Nephron progenitor cell (in vitro differentiated cells): ENCODE measurements around the gene ATP9B.

Experiments used
- DNase-seq: peaks from one replicate; pipeline ENCODE4 v3.0.0; 2021
- H3K27ac Mint-ChIP-seq: 2 replicates; pipeline ENCODE4 v1.8.0; 2021; ENCODE audit warnings: mild to moderate bottlenecking, moderate library complexity, mixed read lengths
- H3K27me3 Mint-ChIP-seq: 2 replicates; pipeline ENCODE4 v1.8.0; 2021; ENCODE audit warnings: mild to moderate bottlenecking, low read depth, mixed read lengths; ENCODE audit not compliant: poor library complexity
- H3K36me3 Mint-ChIP-seq: 2 replicates; pipeline ENCODE4 v1.8.0; 2021; ENCODE audit warnings: low read depth, mixed read lengths
- H3K4me1 Mint-ChIP-seq: 2 replicates; pipeline ENCODE4 v1.8.0; 2021; ENCODE audit warnings: mixed read lengths
- H3K4me3 Mint-ChIP-seq: 2 replicates; pipeline ENCODE4 v1.8.0; 2021; ENCODE audit warnings: mild to moderate bottlenecking, moderate library complexity, mixed read lengths
- H3K9me3 Mint-ChIP-seq: 2 replicates; pipeline ENCODE4 v1.8.0; 2021; ENCODE audit warnings: mild to moderate bottlenecking, moderate library complexity, mixed read lengths
- TF ChIP-seq, protein P1 (sequence below): fragments of 200-600 bp; sonication (generic); IDR thresholded peaks from 2 replicates; pipeline ENCODE4 v1.5.0; 2021; ENCODE audit warnings: antibody characterized with exemption

The ATP9B gene

DNA sequence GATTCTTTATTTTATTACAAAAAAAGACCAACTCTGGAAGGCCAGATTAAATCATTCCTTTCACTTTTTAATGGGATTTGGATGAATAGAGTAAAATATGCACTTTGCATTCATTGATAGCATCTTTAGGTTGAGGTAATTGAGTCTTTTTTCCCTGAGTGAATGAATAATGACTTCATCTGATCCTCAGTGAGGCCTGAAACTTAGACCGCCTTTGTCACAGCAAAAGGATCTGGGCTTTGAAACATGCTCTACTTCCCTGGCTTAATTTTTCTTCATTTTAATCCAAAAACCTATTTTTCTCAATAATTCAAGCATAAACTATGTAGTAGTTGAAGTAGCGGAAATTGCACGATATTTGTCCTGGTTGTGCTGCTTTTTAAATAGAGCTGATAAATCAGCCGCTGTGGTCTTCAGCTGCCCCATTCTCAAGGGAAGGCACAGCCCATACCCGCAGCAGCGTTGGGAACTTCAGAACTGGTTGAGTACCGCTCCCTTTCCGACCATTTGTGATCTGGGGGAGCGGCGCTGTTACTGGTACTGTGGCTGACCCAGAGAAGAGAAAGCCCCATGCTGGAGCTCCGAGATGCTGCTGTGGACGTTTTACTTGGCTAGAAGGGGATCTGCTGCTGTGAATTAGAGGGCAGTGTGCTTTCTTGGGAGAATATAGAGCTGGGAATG is 181.2 kb downstream of the ATP9B start:
- Mint-ChIP-seq H3K4me1 (peaks cover 56% of the 10 kb centered on the region), H3K4me3 (no peak overlapping the region), H3K9me3 (no peaks in the 10 kb centered on the region), H3K36me3 (peaks cover 4% of the 10 kb centered on the region), H3K27me3 (peaks cover 2% of the 10 kb centered on the region), H3K27ac (peak overlapping the region; percentile 9)
- DNase-seq = no peak
- TF ChIP-seq, protein P1, sequence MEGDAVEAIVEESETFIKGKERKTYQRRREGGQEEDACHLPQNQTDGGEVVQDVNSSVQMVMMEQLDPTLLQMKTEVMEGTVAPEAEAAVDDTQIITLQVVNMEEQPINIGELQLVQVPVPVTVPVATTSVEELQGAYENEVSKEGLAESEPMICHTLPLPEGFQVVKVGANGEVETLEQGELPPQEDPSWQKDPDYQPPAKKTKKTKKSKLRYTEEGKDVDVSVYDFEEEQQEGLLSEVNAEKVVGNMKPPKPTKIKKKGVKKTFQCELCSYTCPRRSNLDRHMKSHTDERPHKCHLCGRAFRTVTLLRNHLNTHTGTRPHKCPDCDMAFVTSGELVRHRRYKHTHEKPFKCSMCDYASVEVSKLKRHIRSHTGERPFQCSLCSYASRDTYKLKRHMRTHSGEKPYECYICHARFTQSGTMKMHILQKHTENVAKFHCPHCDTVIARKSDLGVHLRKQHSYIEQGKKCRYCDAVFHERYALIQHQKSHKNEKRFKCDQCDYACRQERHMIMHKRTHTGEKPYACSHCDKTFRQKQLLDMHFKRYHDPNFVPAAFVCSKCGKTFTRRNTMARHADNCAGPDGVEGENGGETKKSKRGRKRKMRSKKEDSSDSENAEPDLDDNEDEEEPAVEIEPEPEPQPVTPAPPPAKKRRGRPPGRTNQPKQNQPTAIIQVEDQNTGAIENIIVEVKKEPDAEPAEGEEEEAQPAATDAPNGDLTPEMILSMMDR = no peak

DNA sequence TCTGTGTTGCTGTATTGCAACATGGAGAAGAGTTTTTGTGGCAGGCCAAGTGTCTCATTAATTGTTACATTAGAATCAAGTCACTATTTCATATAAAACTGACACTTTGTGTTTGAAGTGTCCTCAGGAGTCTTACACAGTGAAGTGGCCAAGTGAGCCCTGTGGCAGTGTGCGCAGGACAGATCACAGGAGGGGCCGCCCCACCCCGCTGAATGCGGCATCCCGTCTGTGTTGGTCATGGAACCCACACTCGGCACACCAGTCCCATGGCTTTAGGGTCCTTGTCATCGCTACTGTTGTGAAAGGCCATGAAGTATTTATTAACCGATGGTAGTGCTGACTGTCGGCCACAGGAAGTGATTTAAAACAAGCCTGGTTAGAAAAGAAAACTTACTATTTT is 181.8 kb downstream of the ATP9B start:
- peak overlapping the region; percentile 9 for H3K27ac Mint-ChIP-seq
- TF ChIP-seq, protein P1 = no peak
- H3K27me3 Mint-ChIP-seq = peaks cover 2% of the 10 kb centered on the region
- H3K36me3 Mint-ChIP-seq = peaks cover 4% of the 10 kb centered on the region
- peaks cover 56% of the 10 kb centered on the region for H3K4me1 Mint-ChIP-seq
- H3K9me3 Mint-ChIP-seq = no peaks in the 10 kb centered on the region
- DNase-seq = no peak
- no peak overlapping the region for H3K4me3 Mint-ChIP-seq

- H3K9me3 Mint-ChIP-seq = no peaks in the 10 kb centered on the region
- DNase-seq = no peak
- H3K27ac Mint-ChIP-seq = no peak overlapping the region
- TF ChIP-seq, protein P1 = no peak
- peaks cover 2% of the 10 kb centered on the region for H3K27me3 Mint-ChIP-seq
- peaks cover 43% of the 10 kb centered on the region for H3K4me1 Mint-ChIP-seq
- H3K36me3 Mint-ChIP-seq = peaks cover 4% of the 10 kb centered on the region
- H3K4me3 Mint-ChIP-seq = no peak overlapping the region
Measured at GRCh38 chr18:79252904-79253633, 183.9 kb downstream of the ATP9B start.

- peaks cover 18% of the 10 kb centered on the region for H3K36me3 Mint-ChIP-seq
Measured at GRCh38 chr18:79257480-79257879, 188.3 kb downstream of the ATP9B start.

DNA sequence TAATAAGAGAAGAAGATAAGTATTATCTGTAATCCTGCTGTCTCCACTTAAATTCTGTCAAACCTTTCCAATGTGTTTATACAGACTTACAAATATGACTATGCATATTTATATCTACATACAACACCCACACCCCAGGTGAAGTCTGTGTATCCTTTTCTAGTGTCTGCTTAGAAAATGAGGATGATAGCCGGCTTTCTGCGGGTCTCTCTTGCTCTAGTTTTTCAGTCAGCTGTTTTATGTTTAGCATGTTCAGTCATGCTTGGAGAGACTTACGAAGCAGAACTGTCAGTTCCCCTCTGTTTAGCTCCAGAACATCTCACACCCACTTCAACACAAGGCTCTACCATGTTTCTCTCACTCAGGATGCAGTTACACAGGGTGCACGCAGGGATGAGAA is 189.3 kb downstream of the ATP9B start:
- Mint-ChIP-seq H3K36me3 (peaks cover 17% of the 10 kb centered on the region), H3K4me1 (peaks cover 6% of the 10 kb centered on the region), H3K4me3 (no peak overlapping the region), H3K9me3 (no peaks in the 10 kb centered on the region), H3K27ac (no peak overlapping the region), H3K27me3 (peaks cover 2% of the 10 kb centered on the region)
- no peak for DNase-seq
- TF ChIP-seq, protein P1 = no peak

More at GRCh38 chr18:79257480-79257879, 188.3 kb downstream of the ATP9B start:
- TF ChIP-seq, protein P1 = no peak
- H3K4me1 Mint-ChIP-seq = peaks cover 10% of the 10 kb centered on the region
- no peaks in the 10 kb centered on the region for H3K9me3 Mint-ChIP-seq
- no peak overlapping the region for H3K4me3 Mint-ChIP-seq
- DNase-seq = no peak
- H3K27me3 Mint-ChIP-seq = peaks cover 2% of the 10 kb centered on the region
- no peak overlapping the region for H3K27ac Mint-ChIP-seq
